ENCODE results near the gene TRAF3IP1. TPM values are rescaled to one million over a fixed set of nuclear protein-coding genes. Genes with fewer than 3 reads are reported as not detected.

TRAF3IP1 gene
- polyA plus RNA-seq, 2 donors, result 3.2 to 4.8 TPM

GRCh38 chr2:238445409-238446190, 125.3 kb downstream of the TRAF3IP1 start:
- H3K27ac ChIP-seq (ENCODE audit: low read depth in 2 of 2, low read length in 1 of 2), result no peak overlapping the region
- H3K36me3 ChIP-seq (ENCODE audit: control insufficient read depth in 2 of 2, insufficient read depth in 2 of 2, low read length in 1 of 2), result peaks cover 16 to 53% of the 10 kb centered on the region in 2 donors
- H3K4me3 ChIP-seq (ENCODE audit: low read depth in 1 of 2, low read length in 2 of 2), result no peak overlapping the region
- WGBS, 2 donors, result 86 to 93% methylated on average over 17 of the region's 17 CpGs
- H3K27me3 ChIP-seq (ENCODE audit: control insufficient read depth in 1 of 2, insufficient read depth in 2 of 2, low read length in 2 of 2), result no peaks in the 10 kb centered on the region
- H3K4me1 ChIP-seq (ENCODE audit: control insufficient read depth in 2 of 2, insufficient read depth in 2 of 2, low read length in 1 of 2), result peaks cover under 1 to 3% of the 10 kb centered on the region in 2 donors
- no peaks in the 10 kb centered on the region for H3K9me3 ChIP-seq (ENCODE audit: control insufficient read depth in 2 of 2, insufficient read depth in 1 of 2, low read depth in 1 of 2, low read length in 1 of 2)

- Histone ChIP-seq H3K36me3 (ENCODE audit: control insufficient read depth in 2 of 2, insufficient read depth in 2 of 2, low read length in 1 of 2) (peaks cover 21 to 52% of the 10 kb centered on the region in 2 donors), H3K27ac (ENCODE audit: low read depth in 2 of 2, low read length in 1 of 2) (no peak overlapping the region), H3K9me3 (ENCODE audit: control insufficient read depth in 2 of 2, insufficient read depth in 1 of 2, low read depth in 1 of 2, low read length in 1 of 2) (no peaks in the 10 kb centered on the region), H3K4me3 (ENCODE audit: low read depth in 1 of 2, low read length in 2 of 2) (no peak overlapping the region), H3K27me3 (ENCODE audit: control insufficient read depth in 1 of 2, insufficient read depth in 2 of 2, low read length in 2 of 2) (no peaks in the 10 kb centered on the region), H3K4me1 (ENCODE audit: control insufficient read depth in 2 of 2, insufficient read depth in 2 of 2, low read length in 1 of 2) (peaks cover 2 to 3% of the 10 kb centered on the region in 2 donors)
- WGBS, 2 donors, result 94 to 97% methylated on average over 8 of the region's 8 CpGs
Measured at GRCh38 chr2:238446371-238446770, 126.1 kb downstream of the TRAF3IP1 start.

GRCh38 chr2:238448031-238448955, 128.0 kb downstream of the TRAF3IP1 start:
- H3K4me1 ChIP-seq (ENCODE audit: control insufficient read depth in 2 of 2, insufficient read depth in 2 of 2, low read length in 1 of 2), result peaks cover 0 to 2% of the 10 kb centered on the region in 2 donors
- no peaks in the 10 kb centered on the region for H3K27me3 ChIP-seq (ENCODE audit: control insufficient read depth in 1 of 2, insufficient read depth in 2 of 2, low read length in 2 of 2)
- H3K4me3 ChIP-seq (ENCODE audit: low read depth in 1 of 2, low read length in 2 of 2), result no peak overlapping the region
- WGBS, 2 donors, result 90% methylated on average over 19 of the region's 19 CpGs
- no peak overlapping the region for H3K27ac ChIP-seq (ENCODE audit: low read depth in 2 of 2, low read length in 1 of 2)
- H3K36me3 ChIP-seq (ENCODE audit: control insufficient read depth in 2 of 2, insufficient read depth in 2 of 2, low read length in 1 of 2), result peaks cover 22 to 56% of the 10 kb centered on the region in 2 donors
- peaks cover 0 to 5% of the 10 kb centered on the region in 2 donors for H3K9me3 ChIP-seq (ENCODE audit: control insufficient read depth in 2 of 2, insufficient read depth in 1 of 2, low read depth in 1 of 2, low read length in 1 of 2)

- peaks cover 0 to 5% of the 10 kb centered on the region in 2 donors for H3K9me3 ChIP-seq (ENCODE audit: control insufficient read depth in 2 of 2, insufficient read depth in 1 of 2, low read depth in 1 of 2, low read length in 1 of 2)
- H3K27me3 ChIP-seq (ENCODE audit: control insufficient read depth in 1 of 2, insufficient read depth in 2 of 2, low read length in 2 of 2), result no peaks in the 10 kb centered on the region
- H3K4me1 ChIP-seq (ENCODE audit: control insufficient read depth in 2 of 2, insufficient read depth in 2 of 2, low read length in 1 of 2), result peaks cover 0 to 2% of the 10 kb centered on the region in 2 donors
- H3K4me3 ChIP-seq (ENCODE audit: low read depth in 1 of 2, low read length in 2 of 2), result no peak overlapping the region
- peaks cover 22 to 52% of the 10 kb centered on the region in 2 donors for H3K36me3 ChIP-seq (ENCODE audit: control insufficient read depth in 2 of 2, insufficient read depth in 2 of 2, low read length in 1 of 2)
- 89% methylated on average over 8 of the region's 8 CpGs for WGBS, 2 donors
- peak overlapping the region in 1 of 2 donors; percentile 47 for H3K27ac ChIP-seq (ENCODE audit: low read depth in 2 of 2, low read length in 1 of 2)
Measured at GRCh38 chr2:238449241-238449640, 128.9 kb downstream of the TRAF3IP1 start.

- 84 to 90% methylated on average over 9 of the region's 9 CpGs for WGBS, 2 donors
- Histone ChIP-seq H3K4me1 (ENCODE audit: control insufficient read depth in 2 of 2, insufficient read depth in 2 of 2, low read length in 1 of 2) (peaks cover 0 to 2% of the 10 kb centered on the region in 2 donors), H3K27ac (ENCODE audit: low read depth in 2 of 2, low read length in 1 of 2) (no peak overlapping the region), H3K36me3 (ENCODE audit: control insufficient read depth in 2 of 2, insufficient read depth in 2 of 2, low read length in 1 of 2) (peaks cover 22 to 48% of the 10 kb centered on the region in 2 donors), H3K4me3 (ENCODE audit: low read depth in 1 of 2, low read length in 2 of 2) (no peak overlapping the region), H3K9me3 (ENCODE audit: control insufficient read depth in 2 of 2, insufficient read depth in 1 of 2, low read depth in 1 of 2, low read length in 1 of 2) (peaks cover 0 to 5% of the 10 kb centered on the region in 2 donors), H3K27me3 (ENCODE audit: control insufficient read depth in 1 of 2, insufficient read depth in 2 of 2, low read length in 2 of 2) (no peaks in the 10 kb centered on the region)
Measured at GRCh38 chr2:238449909-238450417, 129.6 kb downstream of the TRAF3IP1 start.

GRCh38 chr2:238450440-238450861, 130.1 kb downstream of the TRAF3IP1 start:
- Histone ChIP-seq H3K4me1 (ENCODE audit: control insufficient read depth in 2 of 2, insufficient read depth in 2 of 2, low read length in 1 of 2) (peaks cover 0 to 2% of the 10 kb centered on the region in 2 donors), H3K27ac (ENCODE audit: low read depth in 2 of 2, low read length in 1 of 2) (peak overlapping the region in 1 of 2 donors; percentile 35), H3K36me3 (ENCODE audit: control insufficient read depth in 2 of 2, insufficient read depth in 2 of 2, low read length in 1 of 2) (peaks cover 22 to 47% of the 10 kb centered on the region in 2 donors), H3K27me3 (ENCODE audit: control insufficient read depth in 1 of 2, insufficient read depth in 2 of 2, low read length in 2 of 2) (no peaks in the 10 kb centered on the region), H3K9me3 (ENCODE audit: control insufficient read depth in 2 of 2, insufficient read depth in 1 of 2, low read depth in 1 of 2, low read length in 1 of 2) (peaks cover 0 to 5% of the 10 kb centered on the region in 2 donors), H3K4me3 (ENCODE audit: low read depth in 1 of 2, low read length in 2 of 2) (no peak overlapping the region)
- 91 to 93% methylated on average over 11 of the region's 11 CpGs for WGBS, 2 donors

Other genes with a start within 250 kb of the TRAF3IP1 start
- gene ESPNL, start 220.2 kb upstream of the TRAF3IP1 start, polyA plus RNA-seq, result under 1 TPM; 0.09 to 0.12 TPM
- under 1 TPM; 0.21 to 0.24 TPM for gene KLHL30, start 181.8 kb upstream of the TRAF3IP1 start, polyA plus RNA-seq
- under 1 TPM; 0.06 to 0.38 TPM for gene ERFE, start 161.5 kb upstream of the TRAF3IP1 start, polyA plus RNA-seq
- 10 to 100 TPM; 36.7 to 41.4 TPM for gene ILKAP, start 116.8 kb upstream of the TRAF3IP1 start, polyA plus RNA-seq
- gene HES6, start 80.5 kb upstream of the TRAF3IP1 start, polyA plus RNA-seq, result 1 to 10 TPM; 2.5 to 3.0 TPM
- 10 to 100 TPM in 1 of 2 donors, 1 to 10 TPM in 1; 4.9 to 12.6 TPM for gene PER2, start 31.9 kb upstream of the TRAF3IP1 start, polyA plus RNA-seq
- gene ASB1, start 106.4 kb downstream of the TRAF3IP1 start, polyA plus RNA-seq, result 10 to 100 TPM; 10.1 to 10.8 TPM

All from esophagus (tissue), 2 donors.